Measurements from ENCODE around the gene RCC2. TPM values are rescaled to one million over a fixed set of nuclear protein-coding genes. Genes with fewer than 3 reads are reported as not detected.
"Not testable (repeated sequence)": the region's sequence is repeated elsewhere in the genome, so short reads cannot be mapped to it uniquely, and the experiment has no call there.

The RCC2 gene
- polyA plus RNA-seq (2013, experiment 1 of 2; ENCODE audit: insufficient read length) = 44.8 TPM
- polyA plus RNA-seq (2013, experiment 2 of 2; ENCODE audit: insufficient read length) = 45.6 TPM

DNA sequence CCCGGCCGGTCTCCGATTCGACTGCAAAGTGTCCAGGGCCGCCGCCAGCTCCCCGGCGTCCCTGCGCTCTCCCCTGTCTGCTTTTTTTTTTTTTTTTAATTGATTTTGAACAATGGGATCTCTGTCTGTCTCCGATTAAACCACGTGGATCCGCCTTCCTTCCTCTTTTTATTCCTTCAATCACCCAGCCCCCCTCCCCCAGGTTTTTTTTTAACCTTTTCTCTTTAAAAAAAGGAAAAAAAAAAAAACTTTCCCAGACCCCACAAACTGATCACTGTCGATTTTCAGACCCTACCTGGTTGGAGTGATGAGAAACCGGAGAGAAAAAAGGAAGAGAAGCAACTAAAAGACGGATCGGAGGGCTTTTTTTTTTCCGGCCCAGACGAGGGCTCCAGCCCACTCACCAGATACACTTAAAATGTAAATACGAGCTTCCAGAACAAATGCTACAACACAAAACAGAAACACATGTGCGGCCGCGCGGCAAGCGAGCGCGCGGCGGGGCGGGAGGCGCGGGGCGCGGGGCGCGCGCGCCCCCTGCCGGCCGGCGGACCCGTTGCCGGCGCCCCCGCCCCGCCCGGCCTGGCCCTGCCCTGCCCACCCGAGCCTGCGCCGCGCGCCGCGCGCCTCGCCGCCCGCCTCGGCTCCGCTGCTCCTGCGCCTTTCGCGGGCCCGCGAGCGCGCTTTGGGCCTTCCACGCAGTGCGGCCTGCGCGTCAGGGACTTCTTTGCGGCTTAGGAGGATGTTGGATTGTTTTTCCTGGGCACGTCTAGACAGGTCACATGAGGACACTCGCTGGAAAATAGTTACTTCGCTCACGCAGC lies at the start of gene RCC2:
TSS of gene RCC2 (minus strand) at position 428 of the 824 bp plus-strand sequence. CDS start 1,163 bp downstream, outside the sequence.
- peak; percentile 83 for DNase-seq

DNA sequence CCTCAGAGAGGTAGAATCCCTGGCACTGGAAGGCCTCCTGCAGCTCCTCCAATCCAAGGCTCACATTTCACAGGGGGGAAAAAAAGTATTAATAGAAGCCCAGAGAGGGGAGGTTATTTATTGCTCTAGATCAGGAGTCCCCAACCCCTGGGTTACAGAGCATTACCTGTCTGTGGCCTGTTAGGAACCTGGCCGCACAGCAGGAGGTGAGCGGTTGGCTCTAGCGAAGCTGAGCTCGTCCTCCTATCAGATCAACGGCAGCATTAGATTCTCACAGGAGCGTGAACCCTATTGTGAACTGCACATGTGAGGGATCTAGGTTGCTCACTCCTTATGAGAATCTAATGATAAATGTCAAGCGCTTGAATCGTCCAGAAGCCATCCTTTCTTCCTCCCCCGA lies 46.8 kb upstream of the RCC2 start:
- no peak for DNase-seq

DNA sequence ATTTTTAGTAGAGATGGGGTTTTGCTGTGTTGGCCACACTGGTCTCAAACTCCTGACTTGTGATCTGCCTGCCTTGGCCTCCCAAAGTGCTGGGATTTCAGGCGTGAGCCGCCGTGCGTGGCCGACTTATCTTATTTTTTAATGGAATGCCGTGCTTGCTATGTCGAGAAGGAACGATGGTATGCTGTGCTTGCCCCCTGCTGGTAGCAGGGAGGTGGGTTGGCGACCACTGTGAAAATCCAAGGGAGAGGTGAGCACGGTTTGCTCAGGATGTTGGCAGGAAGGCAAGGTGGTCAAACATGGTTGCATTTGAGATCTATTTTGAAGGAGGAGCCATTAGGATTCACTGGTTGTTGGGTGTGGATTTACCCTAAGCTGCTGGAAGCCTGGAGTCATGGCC lies 45.8 kb upstream of the RCC2 start:
- peak; percentile 9 for DNase-seq

DNA sequence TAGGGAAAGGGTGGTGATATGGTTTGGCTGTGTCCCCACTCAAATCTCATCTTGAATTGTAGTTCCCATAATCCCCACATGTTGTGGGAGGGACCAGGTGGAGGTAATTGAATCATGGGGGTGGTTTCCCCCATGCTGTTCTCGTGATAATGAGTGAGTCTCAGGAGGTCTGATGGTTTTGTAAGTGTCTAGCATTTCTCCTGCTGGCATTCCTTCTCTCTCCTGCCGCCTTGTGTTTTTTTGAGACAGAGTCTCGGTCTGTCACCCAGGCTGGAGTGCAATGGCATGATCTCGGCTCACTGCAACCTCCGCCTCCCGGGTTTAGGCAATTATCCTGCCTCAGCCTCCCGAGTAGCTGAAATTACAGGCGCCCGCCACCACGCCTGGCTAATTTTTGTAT lies 42.5 kb upstream of the RCC2 start:
- DNase-seq = not testable (repeated sequence)

DNA sequence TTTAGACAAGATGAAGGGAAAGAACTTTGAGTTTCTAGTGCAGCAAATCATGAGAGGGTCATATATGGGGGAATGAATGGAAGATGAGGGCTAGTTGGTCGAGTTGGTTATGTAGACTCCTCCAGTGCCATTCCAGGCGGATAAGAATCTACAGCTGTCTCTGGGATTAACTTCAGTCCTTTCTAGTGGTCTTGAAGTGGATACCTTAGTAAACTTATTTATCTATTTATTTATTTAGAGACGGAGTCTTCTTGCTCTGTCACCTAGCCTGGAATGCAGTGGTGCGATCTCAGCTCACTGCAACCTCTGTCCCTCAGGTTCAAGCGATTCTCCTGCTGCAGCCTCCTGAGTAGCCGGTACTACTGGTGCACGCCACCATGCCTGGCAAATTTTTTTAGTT lies 41.4 kb upstream of the RCC2 start:
- DNase-seq = no peak

DNA sequence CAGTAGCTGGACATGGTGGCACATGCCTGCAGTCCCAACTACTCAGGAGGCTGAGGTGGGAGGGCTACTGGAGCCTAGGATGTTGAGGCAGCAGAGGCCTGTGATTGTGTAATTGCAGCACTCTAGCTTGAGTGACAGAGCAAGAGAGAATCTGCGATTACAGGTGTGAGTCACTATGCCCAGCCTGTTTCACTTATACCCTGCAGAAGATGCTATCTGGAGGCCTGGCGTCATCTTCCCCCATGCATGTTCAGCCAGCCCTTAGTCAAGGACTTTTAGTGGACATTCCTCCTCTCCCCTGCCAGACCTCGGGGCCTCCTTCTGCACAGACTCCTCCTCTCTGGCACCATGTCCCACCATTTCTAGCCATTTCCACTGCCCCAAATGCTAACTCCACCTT lies 36.3 kb upstream of the RCC2 start:
- no peak for DNase-seq

DNA sequence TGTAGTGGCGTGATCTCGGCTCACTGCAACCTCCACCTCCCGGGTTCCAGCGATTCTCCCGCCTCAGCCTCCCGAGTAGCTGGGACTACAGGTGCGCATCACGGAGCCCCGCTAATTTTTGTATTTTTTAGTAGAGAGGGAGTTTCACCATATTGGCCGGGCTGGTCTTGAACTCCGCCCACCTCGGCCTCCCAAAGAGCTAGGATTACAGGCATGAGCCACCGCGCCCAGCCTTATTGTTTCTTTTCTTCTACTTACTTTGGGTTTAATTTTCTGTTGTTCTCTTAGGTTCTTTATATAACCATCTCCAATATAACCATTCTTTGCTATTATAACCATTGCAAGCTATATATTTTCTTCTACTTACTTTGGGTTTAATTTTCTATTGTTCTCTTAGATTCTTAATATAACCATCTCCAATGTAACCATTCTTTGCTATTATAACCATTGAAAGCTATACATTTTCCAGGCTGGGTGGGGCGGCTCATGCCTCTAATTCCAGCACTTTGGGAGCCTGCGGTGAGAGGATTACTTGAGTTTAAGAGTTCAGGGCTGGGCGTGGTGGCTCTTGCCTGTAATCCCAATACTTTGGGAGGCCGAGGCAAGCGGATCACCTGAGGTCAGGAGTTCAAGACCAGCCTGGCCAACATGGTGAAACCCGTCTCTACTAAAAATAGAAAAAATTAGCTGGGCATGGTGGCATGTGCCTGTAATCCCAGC lies 35.5 kb upstream of the RCC2 start:
- not testable (repeated sequence) for DNase-seq

DNA sequence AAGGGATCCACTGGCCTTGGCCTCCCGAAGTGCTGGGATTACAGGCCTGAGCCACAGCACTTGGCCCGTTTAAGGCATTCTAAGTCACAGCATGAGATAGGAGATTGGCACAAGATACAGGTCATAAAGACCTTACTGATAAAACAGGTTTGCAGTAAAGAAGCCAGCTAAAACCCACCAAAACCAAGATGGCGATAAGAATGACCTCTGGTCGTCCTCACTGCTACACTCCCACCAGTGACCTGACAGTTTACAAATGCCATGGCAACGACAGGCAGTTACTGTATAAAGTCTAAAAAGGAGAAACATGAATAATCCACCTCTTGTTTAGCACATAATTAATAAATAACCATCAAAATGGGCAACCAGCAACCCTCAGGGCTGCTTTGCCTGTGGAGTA lies 33.3 kb upstream of the RCC2 start:
- no peak for DNase-seq

DNA sequence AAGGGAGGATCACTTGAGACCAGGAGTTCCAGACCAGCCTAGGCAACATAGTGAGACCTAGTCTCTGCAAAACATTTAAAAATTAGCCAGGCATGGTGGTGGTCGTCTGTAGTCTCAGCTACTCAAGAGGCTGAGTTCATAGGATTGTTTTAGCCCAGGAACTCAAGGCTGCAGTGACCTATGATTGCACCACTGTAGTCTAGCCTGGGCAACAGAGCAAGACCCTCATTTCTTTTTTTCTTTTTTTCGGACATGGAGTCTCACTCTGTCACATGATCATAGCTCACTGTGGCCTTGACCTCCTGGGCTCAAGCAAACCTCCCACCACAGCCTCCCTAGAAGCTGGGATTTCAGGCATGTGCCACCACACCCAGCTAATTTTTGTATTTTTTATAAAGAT lies 31.9 kb upstream of the RCC2 start:
- no peak for DNase-seq

DNA sequence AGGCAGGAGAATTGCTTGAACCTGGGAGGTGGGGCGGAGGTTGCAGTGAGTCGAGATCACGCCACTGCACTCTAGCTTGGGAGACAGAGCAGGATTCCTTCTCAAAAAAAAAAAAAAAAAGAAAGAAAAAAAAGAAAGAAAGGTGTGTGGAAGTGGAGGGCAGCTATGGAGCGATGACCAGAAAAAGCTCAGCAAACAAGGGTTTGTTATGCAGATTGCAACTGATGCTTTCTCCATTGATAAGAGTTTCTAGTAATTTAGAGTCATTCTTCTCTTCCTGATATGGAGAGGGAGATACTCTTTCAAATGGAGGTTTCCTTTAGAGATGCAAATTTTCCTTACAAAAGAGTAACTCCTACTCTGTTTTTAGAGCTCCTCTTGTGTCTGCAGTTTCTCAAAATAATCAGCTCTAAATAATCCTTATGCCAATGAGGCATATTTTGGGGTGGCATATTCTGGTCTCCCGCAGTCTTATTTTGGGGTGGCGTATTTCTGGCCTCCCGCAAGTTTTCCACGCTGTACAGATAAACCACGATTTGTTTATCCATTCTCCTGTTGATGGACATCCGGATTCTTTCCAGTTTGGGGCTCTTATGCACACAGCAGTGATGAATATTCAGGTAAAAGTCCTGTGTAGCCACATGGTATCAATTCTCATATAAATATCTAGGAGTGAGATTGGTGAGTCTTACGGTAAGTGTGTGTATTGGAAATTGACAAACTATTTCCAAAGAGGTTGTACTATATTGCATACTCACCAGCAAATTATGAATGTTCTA lies 30.7 kb upstream of the RCC2 start:
- DNase-seq = no peak

DNA sequence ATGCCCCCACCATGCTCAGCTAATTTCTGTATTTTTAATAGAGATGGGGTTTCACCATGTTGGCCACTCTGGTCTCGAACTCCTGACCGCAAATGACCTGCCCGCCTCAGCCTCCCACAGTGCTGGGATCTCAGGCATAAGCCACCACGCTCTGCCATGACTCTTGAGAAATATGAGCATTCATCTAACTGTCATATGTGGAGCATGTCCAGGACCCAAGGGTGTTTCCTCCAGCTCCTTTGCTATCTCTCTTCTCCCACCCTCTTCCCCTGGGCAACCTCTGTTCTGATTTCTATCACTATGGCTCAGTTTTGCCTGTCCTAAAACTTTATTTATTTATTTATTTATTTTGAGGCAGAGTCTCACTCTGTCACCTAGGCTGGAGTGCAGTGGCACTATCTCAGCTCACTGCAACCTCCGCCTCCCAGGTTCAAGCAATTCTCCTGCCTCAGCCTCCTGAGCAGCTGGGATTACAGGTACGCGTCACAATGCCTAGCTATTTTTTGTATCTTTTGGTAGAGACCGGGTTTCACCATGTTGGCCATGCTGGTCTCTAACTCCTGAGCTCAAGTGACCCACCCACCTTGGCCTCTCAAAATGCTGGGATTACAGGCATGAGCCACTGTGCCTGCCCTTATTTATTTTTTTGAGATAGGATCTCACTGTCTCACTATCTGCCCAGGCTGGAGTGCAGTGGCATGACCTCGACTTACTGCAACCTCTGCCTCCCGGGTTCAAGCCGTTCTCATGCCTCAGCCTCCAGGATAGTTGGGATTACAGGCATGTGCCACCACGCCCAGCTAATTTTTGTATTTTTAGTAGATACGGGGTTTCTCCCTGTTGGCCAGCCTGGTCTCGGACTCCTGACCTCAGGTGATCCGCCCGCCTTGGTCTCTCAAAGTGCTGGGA lies 29.1 kb upstream of the RCC2 start:
- not testable (repeated sequence) for DNase-seq

DNA sequence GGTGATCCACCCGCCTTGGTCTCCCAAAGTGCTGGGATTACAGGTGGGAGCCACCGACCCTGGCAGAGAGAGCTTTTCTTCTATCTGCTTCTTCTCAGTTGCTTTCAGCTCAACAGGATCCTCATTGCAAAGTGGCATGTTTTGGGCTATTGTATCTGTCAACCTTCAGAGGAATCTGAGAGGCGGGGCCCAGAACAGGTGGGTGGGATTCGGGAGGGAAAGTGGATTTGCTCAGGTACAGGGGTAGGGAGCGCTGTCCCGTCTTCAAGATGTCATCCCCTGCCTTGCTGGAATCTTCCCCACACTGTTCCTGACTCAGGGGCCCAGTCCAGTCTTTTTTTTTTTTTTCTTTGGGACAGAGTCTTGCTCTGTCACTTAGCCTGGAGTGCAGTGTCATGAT lies 26.9 kb upstream of the RCC2 start:
- no peak for DNase-seq

DNA sequence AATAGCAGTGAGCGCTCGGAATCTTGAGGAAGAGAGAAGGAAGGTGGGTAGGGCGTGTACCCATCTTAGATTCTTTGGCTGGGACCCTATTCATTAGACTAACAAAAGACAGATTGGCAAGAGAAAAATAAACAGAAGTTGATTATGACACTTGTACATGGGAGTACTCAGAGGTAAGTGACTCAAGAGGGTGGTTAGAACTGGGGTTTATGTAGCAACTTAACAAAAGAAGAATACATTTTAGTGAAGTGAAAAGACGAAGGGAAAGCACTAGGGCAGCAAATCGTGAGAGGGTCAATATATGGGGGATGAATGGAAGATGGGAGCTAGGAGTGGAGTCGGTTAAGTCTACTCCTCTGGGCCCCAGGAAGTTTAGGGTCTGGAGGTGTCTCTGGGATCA lies 25.8 kb upstream of the RCC2 start:
- no peak for DNase-seq

DNA sequence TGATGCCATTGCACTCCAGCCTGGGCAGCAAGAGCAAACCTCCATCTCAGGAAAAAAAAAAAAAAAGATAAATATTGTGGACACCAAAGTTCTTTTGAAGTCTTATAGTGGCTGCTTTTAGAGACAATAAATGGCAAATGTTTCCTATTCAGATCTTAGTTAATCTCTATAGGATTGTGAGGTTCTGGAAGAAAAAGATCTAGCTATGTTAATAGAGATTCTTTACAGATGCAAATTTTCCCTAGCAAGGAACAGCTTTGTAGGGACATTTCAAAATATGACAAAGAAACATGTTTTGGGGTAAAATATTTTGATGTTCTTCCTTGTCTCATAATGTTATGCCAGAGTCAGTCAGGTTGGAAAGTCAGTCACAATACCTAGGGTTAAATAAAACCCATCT lies 24.5 kb upstream of the RCC2 start:
- no peak for DNase-seq

DNA sequence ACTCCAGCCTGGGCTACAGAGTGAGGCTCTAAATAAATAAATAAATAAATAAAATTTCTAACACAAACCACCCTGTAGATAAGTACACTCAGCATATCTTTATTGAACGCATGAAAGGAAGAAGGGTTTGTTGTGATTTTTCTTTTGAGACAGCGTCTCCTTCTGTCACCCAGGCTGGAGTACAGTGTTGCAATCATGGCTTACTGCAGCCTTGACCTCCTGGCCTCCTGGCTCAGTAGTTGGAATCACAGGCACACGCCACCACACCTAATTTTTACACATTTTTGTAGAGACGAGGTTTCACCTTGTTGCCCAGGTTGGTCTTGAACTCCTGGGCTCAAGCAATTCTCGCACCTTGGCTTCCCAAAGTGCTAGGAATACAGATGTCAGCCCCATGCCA lies 23.2 kb upstream of the RCC2 start:
- no peak for DNase-seq

DNA sequence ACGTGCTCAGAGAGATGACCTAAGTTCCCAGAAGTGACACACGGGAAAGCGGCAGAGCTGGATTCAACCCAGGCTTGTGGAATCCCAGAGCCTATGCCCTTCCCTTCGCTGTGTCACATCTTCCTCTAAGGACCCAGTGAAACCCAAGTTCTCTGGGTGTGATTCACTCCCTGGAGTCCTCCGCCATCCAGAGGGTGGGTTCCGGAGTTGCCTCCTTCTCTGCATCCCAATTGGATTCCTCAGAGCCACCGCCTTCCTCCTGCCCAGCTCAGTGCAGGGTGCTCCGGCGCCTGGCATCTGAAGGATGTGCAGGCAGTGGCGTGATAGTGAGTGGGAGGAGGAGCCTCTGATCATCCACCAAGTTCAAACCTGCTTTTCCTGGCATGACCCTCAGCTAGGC lies 20.7 kb upstream of the RCC2 start:
- no peak for DNase-seq

DNA sequence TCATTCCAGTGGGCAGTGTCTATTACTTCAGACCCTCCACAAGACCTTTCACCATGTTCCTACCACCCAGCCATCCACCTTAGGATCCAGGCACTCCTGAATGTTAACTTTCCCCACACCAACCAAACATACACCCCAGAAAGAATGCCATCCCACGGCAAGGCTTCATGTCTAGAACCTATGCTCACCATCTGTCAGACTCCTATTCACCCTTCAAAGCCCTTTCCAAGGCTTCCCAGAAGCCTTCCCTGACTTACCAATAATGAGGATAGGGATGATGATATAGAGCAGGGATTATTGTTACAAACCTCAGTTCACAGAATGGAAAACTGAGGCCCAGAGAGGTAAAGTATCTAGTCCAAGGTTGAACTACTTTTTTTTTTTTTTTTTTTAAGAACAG lies 19.3 kb upstream of the RCC2 start:
- DNase-seq = no peak

DNA sequence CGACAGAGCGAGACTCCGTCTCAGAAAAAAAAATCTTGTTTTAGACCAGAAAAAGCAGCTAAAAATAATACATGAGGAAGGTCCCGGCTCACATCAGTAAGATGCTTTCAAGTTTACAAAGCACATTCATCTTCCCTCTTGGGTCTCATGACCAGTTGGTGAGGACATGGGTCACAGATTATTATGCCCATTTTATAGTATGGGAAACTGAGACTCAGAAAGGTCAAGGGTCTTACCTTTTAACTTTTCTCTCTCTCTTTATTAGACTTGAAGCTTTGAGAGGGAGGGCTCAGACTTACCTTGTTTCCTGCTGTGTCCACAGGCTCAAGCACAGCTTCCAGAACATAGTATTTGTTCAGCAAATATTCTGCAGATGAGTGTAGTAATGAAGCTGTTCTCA lies 13.2 kb upstream of the RCC2 start:
- DNase-seq = no peak

DNA sequence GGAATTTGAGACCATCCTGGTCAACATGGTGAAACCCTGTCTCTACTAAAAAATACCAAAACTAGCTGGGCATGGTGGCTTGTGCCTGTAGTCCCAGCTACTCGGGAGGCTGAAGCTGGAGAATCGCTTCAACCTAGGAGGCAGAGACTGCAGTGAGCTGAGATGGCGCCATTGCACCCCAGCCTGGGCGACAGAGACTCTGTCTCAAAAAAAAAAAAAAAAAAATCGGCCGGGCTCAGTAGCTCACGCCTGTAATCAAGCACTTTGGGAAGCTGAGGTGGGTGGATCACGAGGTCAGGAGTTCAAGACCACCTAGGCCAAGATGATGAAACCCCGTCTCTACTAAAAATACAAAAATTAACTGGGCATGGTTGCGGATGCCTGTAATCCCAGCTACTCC lies 12.7 kb upstream of the RCC2 start:
- DNase-seq = not testable (repeated sequence)

DNA sequence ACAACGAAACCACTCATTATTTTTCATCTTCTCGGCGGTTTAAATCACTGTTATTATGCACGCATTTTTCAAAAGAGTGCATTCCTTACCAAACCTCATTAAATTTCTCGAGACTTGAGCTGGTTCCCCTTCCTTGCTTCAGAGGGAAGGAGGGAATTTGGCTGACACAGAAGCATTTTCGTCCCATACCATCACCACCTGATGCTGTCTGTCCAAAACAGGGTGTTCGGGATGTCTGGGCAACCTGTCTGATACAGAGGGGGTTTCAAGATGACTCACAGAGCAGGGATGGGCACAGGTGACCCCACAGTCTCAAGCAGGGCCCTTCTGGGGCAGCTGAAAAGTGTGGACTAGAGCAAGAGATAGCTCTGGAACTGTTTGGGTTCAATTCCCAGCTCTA lies 12.3 kb upstream of the RCC2 start:
- DNase-seq = no peak

DNA sequence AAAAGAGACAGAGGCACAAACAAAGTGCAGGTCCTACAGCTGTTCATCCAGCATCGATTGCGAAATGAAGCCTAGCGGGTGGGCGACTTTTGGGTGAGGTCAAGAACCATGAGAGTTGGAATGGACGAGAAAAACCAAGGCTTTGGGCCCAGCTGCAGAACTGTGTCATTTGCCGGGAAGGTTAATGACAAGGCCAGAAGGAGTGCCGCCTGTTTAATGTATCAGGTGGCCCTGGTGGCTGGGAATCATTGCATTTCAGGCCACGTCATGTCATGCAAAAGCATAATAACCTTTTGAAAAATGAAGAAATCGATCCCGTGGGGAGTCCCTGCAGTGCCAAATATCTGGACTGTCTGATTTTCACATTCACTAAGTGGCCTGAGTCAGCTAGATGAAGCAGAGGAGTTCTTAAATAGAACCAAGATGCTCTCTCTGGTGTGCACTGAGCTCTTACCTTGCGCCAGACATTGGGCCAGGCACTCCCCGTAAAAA lies 8.1 kb upstream of the RCC2 start:
- no peak for DNase-seq

DNA sequence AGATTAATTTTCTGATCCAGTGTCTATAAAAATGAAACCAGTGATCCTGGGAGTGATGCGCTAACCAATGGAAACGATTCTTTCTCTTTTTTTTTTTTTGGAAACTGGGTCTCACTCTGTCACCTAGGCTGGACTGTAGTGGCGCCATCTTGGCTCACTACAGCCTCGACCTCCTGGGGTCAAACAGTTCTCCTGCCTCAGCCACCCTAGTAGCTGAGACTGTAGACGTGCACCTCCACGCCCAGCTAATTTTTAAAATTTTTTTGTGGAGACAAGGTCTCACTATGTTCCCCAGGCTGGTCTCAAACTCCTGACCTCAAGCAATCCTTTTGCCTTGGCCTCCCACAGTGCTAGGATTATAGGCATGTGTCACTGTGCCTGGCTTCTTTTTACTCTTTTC lies 3.4 kb upstream of the RCC2 start:
- DNase-seq = no peak
